Prostate gland (tissue), 2 donors: ENCODE measurements around the gene ZSWIM3. TPM values are rescaled to one million over a fixed set of nuclear protein-coding genes. Genes with fewer than 3 reads are reported as not detected.

ENCODE experiments used
- DNase-seq: peaks from one replicate; pipeline ENCODE4 v3.0.0-alpha.2; 2019; ENCODE audit warnings: low spot score
- H3K27ac ChIP-seq, 2 donors: fragments of 200-600 bp; sonication (generic); 2 replicates each; pipeline ENCODE4 v1.5.1; 2017 to 2019
- H3K27me3 ChIP-seq: fragments of 200-600 bp; sonication (generic); replicated peaks from 2 replicates; pipeline ENCODE4 v1.5.1; 2019; ENCODE audit not compliant: insufficient read depth
- H3K36me3 ChIP-seq, 2 donors: fragments of 200-600 bp; sonication (generic); 1 replicate in 1 of 2; 2 replicates in 1 of 2; pipeline versions ENCODE4 v1.5.1 to v1.8.1; 2017 to 2019
- H3K4me1 ChIP-seq: fragments of 200-600 bp; sonication (generic); replicated peaks from 2 replicates; pipeline ENCODE4 v1.5.1; 2019
- H3K4me3 ChIP-seq, 2 donors: fragments of 200-600 bp; sonication (generic); 2 replicates each; pipeline ENCODE4 v1.5.1; 2017 to 2019
- H3K9me3 ChIP-seq: fragments of 200-600 bp; sonication (generic); 2 replicates; pipeline ENCODE4 v1.5.1; 2017
- CTCF ChIP-seq, 4 experiments: fragments of 200-600 bp in 2 of 4; fragments of 450-650 bp in 2 of 4; sonication (generic) in 2 of 4; IDR thresholded peaks; 1 replicate in 3 of 4; 2 replicates in 1 of 4; pipeline ENCODE4 v1.5.1; 2016 to 2019; ENCODE audit warnings: antibody characterized with exemption in 4 of 4, mild to moderate bottlenecking in 2 of 4, moderate library complexity in 2 of 4
- POLR2A ChIP-seq: fragments of 450-650 bp; IDR thresholded peaks from one replicate; pipeline ENCODE4 v1.6.1; 2016; ENCODE audit warnings: antibody characterized with exemption, mild to moderate bottlenecking
- POLR2AphosphoS5 ChIP-seq: sonication (generic); formaldehyde crosslinking; IDR thresholded peaks from one replicate; pipeline ENCODE4 v1.6.1; 2017; ENCODE audit warnings: antibody characterized with exemption
- WGBS: methylation state at CpG from one replicate; pipeline ENCODE4 v1.1.5; 2018; 5-methylcytosine and 5-hydroxymethylcytosine counted together
- intact Hi-C: fragments of 100-400 bp; cut with DNase I; formaldehyde crosslinking; loops from one replicate; pipeline ENCODE4 v1.14.2; 2022
- total RNA-seq, 2 donors: library from RNA; depleted of rRNA; stranded (reverse); fragments of >200 nt; gene quantifications; one replicate each; pipeline ENCODE4 v1.1.0, GENCODE V29; 2016

Gene ZSWIM3
- total RNA-seq, 2 donors from 2014 or later = 4.3 to 11.9 TPM

- TF ChIP-seq POLR2AphosphoS5 = no peak
- TF ChIP-seq CTCF (IDR thresholded peaks at IDR 0.05) = no peak
- TF ChIP-seq POLR2A = no peak
- whole genome bisulfite sequencing = 43% methylated on average over 11 of the region's 11 CpGs
- intact Hi-C loops = no loop called here
- H3K9me3 ChIP-seq = no peaks in the 10 kb centered on the region
- H3K27me3 ChIP-seq = no peaks in the 10 kb centered on the region
- no peak overlapping the region for H3K4me3 ChIP-seq
- DNase-seq = no peak
- H3K36me3 ChIP-seq = no peaks in the 10 kb centered on the region
- no peaks in the 10 kb centered on the region for H3K4me1 ChIP-seq
- H3K27ac ChIP-seq = peak overlapping the region; percentile 3 to 4
These were observed 62.4 kb downstream of the ZSWIM3 start for GRCh38 chr20:45919542-45920399.

DNA sequence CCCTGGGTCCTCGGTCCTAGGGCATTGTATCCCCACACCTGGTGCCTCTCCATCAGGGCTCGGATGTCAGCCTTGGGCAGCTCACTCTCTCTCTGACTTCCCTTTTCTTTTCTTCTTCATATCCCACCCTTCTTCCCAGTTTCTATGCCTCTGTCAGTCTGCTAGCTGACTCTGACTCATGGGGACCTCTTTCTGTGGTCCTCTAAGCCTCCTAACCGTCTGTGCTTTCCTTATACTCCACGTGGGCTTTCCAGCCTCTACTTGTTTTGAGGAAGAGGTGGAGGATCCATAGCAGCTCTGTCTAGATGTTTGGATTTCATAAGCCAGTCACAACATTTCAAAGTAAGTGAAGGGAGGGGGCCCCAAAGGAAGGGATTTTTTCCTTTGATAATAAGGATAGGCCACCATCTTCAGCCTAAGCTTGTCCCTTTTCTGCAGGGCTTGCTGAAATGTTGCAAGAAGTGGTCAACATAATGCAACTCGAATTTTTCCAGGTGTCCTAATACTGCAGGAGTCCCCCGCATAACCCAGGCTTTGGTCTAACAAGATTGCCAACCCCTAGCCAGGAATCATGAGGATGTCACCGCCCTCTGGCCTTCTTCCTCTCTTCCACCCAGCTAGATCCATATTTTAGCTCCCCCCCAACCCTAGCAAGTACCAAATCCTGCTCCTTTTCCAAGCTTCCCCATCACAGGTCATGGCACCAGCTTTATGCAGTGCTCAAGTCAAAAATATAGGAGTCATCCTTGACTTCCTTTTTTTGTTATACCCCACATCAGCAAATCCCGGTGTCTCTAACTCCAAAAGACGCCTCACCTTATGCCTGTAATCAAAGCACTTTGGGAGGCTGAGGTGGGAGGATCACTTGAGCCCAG, 63.3 kb downstream of the ZSWIM3 start:
- H3K27me3 ChIP-seq = no peaks in the 10 kb centered on the region
- no peaks in the 10 kb centered on the region for H3K9me3 ChIP-seq
- H3K4me3 ChIP-seq = no peak overlapping the region
- H3K27ac ChIP-seq = peak overlapping the region in 1 of 2 donors; percentile 3
- DNase-seq = no peak
- no peaks in the 10 kb centered on the region for H3K4me1 ChIP-seq
- intact Hi-C loops = no loop called here
- 73% methylated on average over 9 of the region's 9 CpGs for WGBS
- TF ChIP-seq POLR2AphosphoS5 (no peak), CTCF (IDR thresholded peaks at IDR 0.05) (no peak), POLR2A (no peak)
- H3K36me3 ChIP-seq = no peaks in the 10 kb centered on the region

GRCh38 chr20:45921337-45922189, 64.1 kb downstream of the ZSWIM3 start:
- intact Hi-C loops = no loop called here
- Histone ChIP-seq H3K9me3 (no peaks in the 10 kb centered on the region), H3K4me3 (no peak overlapping the region), H3K27me3 (no peaks in the 10 kb centered on the region), H3K4me1 (no peaks in the 10 kb centered on the region), H3K27ac (no peak overlapping the region), H3K36me3 (no peaks in the 10 kb centered on the region)
- 83% methylated on average over 11 of the region's 11 CpGs for WGBS
- DNase-seq = no peak
- TF ChIP-seq CTCF (IDR thresholded peaks at IDR 0.05) (no peak), POLR2A (no peak), POLR2AphosphoS5 (no peak)

DNA sequence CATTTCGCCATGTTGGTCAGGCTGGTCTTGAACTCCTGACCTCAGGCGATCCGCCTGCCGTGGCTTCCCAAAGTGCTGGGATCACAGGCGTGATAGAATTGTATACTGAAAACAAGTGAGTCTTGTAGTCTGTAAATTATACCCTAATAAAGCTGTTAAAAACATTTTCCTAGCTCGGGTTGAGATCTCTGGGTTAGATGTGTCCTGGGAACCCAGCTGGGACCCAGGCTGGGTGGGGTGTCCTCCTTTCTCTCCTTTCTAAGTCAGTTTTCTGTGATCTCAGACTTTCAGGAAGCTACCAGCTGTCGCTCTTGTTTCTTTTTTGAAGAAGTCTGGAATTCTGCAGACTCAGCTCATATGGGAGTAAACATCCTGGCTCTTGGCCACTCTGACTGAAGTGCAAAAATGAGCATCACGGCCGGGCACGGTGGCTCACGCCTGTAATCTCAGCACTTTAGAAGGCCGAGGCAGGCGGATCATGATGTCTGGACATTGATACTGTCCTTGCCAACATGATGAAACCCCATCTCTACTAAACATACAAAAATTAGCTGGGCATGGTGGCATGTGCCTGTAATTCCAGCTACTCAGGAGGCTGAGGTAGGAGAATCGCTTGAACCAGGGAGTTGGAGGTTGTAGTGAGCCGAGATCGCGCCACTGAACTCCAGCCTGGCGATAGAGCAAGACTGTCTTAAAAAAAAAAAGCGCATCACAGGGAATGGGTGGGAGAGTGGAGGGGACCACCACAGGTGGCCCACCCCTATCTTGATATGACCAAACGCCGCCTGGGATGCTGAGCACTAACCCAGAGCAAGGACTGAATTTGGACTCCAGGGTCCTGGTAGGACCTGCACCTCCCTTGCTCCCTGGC, 67.2 kb downstream of the ZSWIM3 start:
- no peaks in the 10 kb centered on the region for H3K9me3 ChIP-seq
- H3K4me1 ChIP-seq = no peaks in the 10 kb centered on the region
- no peaks in the 10 kb centered on the region for H3K27me3 ChIP-seq
- no peaks in the 10 kb centered on the region for H3K36me3 ChIP-seq
- intact Hi-C loops = no loop called here
- TF ChIP-seq POLR2AphosphoS5 (peak; percentile 24), CTCF (IDR thresholded peaks at IDR 0.05) (no peak), POLR2A (no peak)
- peak overlapping the region in 1 of 2 donors; percentile 52 for H3K27ac ChIP-seq
- no peak overlapping the region for H3K4me3 ChIP-seq
- no peak for DNase-seq
- WGBS = 46% methylated on average over 21 of the region's 21 CpGs
